ENCODE results near the gene SLC6A13.
A peak's percentile ranks its signal among the peaks of the same experiment; 100 is the strongest.
"Not testable (repeated sequence)": the region's sequence is repeated elsewhere in the genome, so short reads cannot be mapped to it uniquely, and the experiment has no call there.

SLC6A13 gene

GRCh38 chr12:263574-263973, 938 bp upstream of the SLC6A13 start:
- no peak for FAIRE-seq

- no peak for FAIRE-seq
Observed at GRCh38 chr12:262113-262512, 523 bp downstream of the SLC6A13 start.

- no peak for FAIRE-seq
Observed at GRCh38 chr12:257521-258321, 4.9 kb downstream of the SLC6A13 start.

GRCh38 chr12:256958-257357, 5.7 kb downstream of the SLC6A13 start:
- FAIRE-seq, result no peak

GRCh38 chr12:256225-256624, 6.4 kb downstream of the SLC6A13 start:
- no peak for FAIRE-seq

- no peak for FAIRE-seq
Observed at GRCh38 chr12:254912-255311, 7.7 kb downstream of the SLC6A13 start.

- FAIRE-seq, result no peak
Observed at GRCh38 chr12:254039-254438, 8.6 kb downstream of the SLC6A13 start.

- FAIRE-seq, result no peak
Observed at GRCh38 chr12:253116-253831, 9.4 kb downstream of the SLC6A13 start.

- no peak for FAIRE-seq
Observed at GRCh38 chr12:252636-253035, 10.0 kb downstream of the SLC6A13 start.

GRCh38 chr12:247271-247670, 15.4 kb downstream of the SLC6A13 start:
- FAIRE-seq, result peak; percentile 21

- no peak for FAIRE-seq
Observed at GRCh38 chr12:243381-243780, 19.3 kb downstream of the SLC6A13 start.

GRCh38 chr12:242496-242895, 20.1 kb downstream of the SLC6A13 start:
- no peak for FAIRE-seq

GRCh38 chr12:241266-241665, 21.4 kb downstream of the SLC6A13 start:
- no peak for FAIRE-seq

GRCh38 chr12:240566-240965, 22.1 kb downstream of the SLC6A13 start:
- no peak for FAIRE-seq

- FAIRE-seq, result no peak
Observed at GRCh38 chr12:238736-239398, 23.8 kb downstream of the SLC6A13 start.

GRCh38 chr12:238116-238515, 24.5 kb downstream of the SLC6A13 start:
- no peak for FAIRE-seq

GRCh38 chr12:237026-237815, 25.4 kb downstream of the SLC6A13 start:
- no peak for FAIRE-seq

GRCh38 chr12:236445-236844, 26.2 kb downstream of the SLC6A13 start:
- no peak for FAIRE-seq

- not testable (repeated sequence) for FAIRE-seq
Observed at GRCh38 chr12:235967-236366, 26.7 kb downstream of the SLC6A13 start.

GRCh38 chr12:234891-235415, 27.7 kb downstream of the SLC6A13 start:
- no peak for FAIRE-seq

GRCh38 chr12:234019-234418, 28.6 kb downstream of the SLC6A13 start:
- no peak for FAIRE-seq

GRCh38 chr12:233615-233968, 29.0 kb downstream of the SLC6A13 start:
- no peak for FAIRE-seq
